IMR-90 (cell line): Measurements from ENCODE around the gene RAB11FIP4. TPM values are rescaled to one million over a fixed set of nuclear protein-coding genes. Genes with fewer than 3 reads are reported as not detected.
A peak's percentile ranks its signal among the peaks of the same experiment; 100 is the strongest.

ENCODE experiments used
- ATAC-seq: fragments of 200-7000 bp; cut with Tn5 transposase; 2 replicates; pipeline ENCODE4 v1.9.1; 2020; ENCODE audit warnings: low read depth, mild to moderate bottlenecking, moderate library complexity
- BruUV-seq: library from RNA; stranded (reverse); fragments of 400-500 nt; replicated peaks from 2 replicates; lab custom pipeline; 2021; lab: Mats Ljungman, UMichigan
- CTCF ChIA-PET: fragments of 300-600 bp; formaldehyde crosslinking; extraction: SDS; loops from one replicate; lab custom pipeline; 2021; ENCODE audit warnings: antibody characterized with exemption; lab: Yijun Ruan, JAX
- POLR2A ChIA-PET: fragments of 300-600 bp; sonication (Branson Sonifier 250); formaldehyde crosslinking; loops from one replicate; lab custom pipeline; 2022; ENCODE audit warnings: antibody characterized with exemption; ENCODE audit not compliant: unreplicated experiment; lab: Charles Lee
- DNase-seq: peaks from one replicate; pipeline ENCODE4 v3.0.0; 2013
- H2AFZ ChIP-seq: replicated peaks from 2 replicates; pipeline ENCODE3; 2013; ENCODE audit warnings: low read length, mild to moderate bottlenecking; ENCODE audit not compliant: poor library complexity
- H2AK5ac ChIP-seq: 2 replicates; pipeline ENCODE4 v1.6.1; 2013; ENCODE audit warnings: low read depth, low read length, inconsistent platforms
- H2AK9ac ChIP-seq: replicated peaks from 2 replicates; pipeline ENCODE3; 2013; ENCODE audit warnings: mild to moderate bottlenecking, low read depth, low read length, moderate library complexity; ENCODE audit not compliant: poor library complexity
- H2BK120ac ChIP-seq: 2 replicates; pipeline ENCODE4 v1.6.1; 2013; ENCODE audit warnings: low read depth, low read length, inconsistent platforms
- H2BK15ac ChIP-seq: 3 replicates; pipeline ENCODE4 v1.6.1; 2013; ENCODE audit warnings: low read depth, low read length, inconsistent platforms
- H2BK20ac ChIP-seq: 2 replicates; pipeline ENCODE4 v1.6.1; 2013; ENCODE audit warnings: low read depth, mild to moderate bottlenecking, inconsistent platforms, low read length, moderate library complexity
- H2BK5ac ChIP-seq: 2 replicates; pipeline ENCODE4 v1.6.1; 2013; ENCODE audit warnings: mild to moderate bottlenecking, low read depth, low read length, inconsistent platforms; ENCODE audit not compliant: poor library complexity, severe bottlenecking
- H3K14ac ChIP-seq: replicated peaks from 2 replicates; pipeline ENCODE4 v1.6.1; 2013; ENCODE audit warnings: low read depth, low read length, inconsistent platforms
- H3K18ac ChIP-seq: 2 replicates; pipeline ENCODE4 v1.6.1; 2013; ENCODE audit warnings: low read depth, low read length, control low read depth
- H3K23ac ChIP-seq: 2 replicates; pipeline ENCODE4 v1.6.1; 2013; ENCODE audit warnings: low read depth, low read length, inconsistent platforms
- H3K27ac ChIP-seq: 2 replicates; pipeline ENCODE4 v1.5.1; 2013; ENCODE audit warnings: mild to moderate bottlenecking, control low read depth, low read length; ENCODE audit not compliant: insufficient read depth
- H3K27me3 ChIP-seq: 2 replicates; pipeline ENCODE4 v1.6.1; 2013; ENCODE audit warnings: low read length; ENCODE audit not compliant: control insufficient read depth, insufficient read depth
- H3K36me3 ChIP-seq: 2 replicates; pipeline ENCODE4 v1.6.1; 2013; ENCODE audit warnings: low read length, mixed read lengths; ENCODE audit not compliant: control insufficient read depth, insufficient read depth
- H3K4ac ChIP-seq: 2 replicates; pipeline ENCODE4 v1.6.1; 2013; ENCODE audit warnings: low read depth, low read length, inconsistent platforms
- H3K4me1 ChIP-seq: 2 replicates; pipeline ENCODE4 v1.6.1; 2013; ENCODE audit warnings: low read length, mixed read lengths; ENCODE audit not compliant: control insufficient read depth, insufficient read depth
- H3K4me2 ChIP-seq: 2 replicates; pipeline ENCODE4 v1.6.1; 2013; ENCODE audit warnings: low read depth, mild to moderate bottlenecking, control low read depth, low read length, moderate library complexity
- H3K4me3 ChIP-seq: 2 replicates; pipeline ENCODE4 v1.5.1; 2013; ENCODE audit warnings: low read depth, mild to moderate bottlenecking, control low read depth, low read length, moderate library complexity; ENCODE audit not compliant: insufficient read depth
- H3K56ac ChIP-seq: 2 replicates; pipeline ENCODE4 v1.6.1; 2013; ENCODE audit warnings: low read length, inconsistent platforms; ENCODE audit not compliant: insufficient read depth; ENCODE audit errors: extremely low read depth
- H3K79me1 ChIP-seq, 2 experiments: 2 replicates each; pipeline ENCODE4 v1.6.1; 2013; ENCODE audit warnings: low read length in 2 of 2, inconsistent platforms in 1 of 2, low read depth in 1 of 2
- H3K9ac ChIP-seq: 2 replicates; pipeline ENCODE4 v1.6.1; 2013; ENCODE audit warnings: low read depth, low read length, control low read depth
- H3K9me1 ChIP-seq: 2 replicates; pipeline ENCODE4 v1.6.1; 2013; ENCODE audit warnings: low read length, inconsistent platforms; ENCODE audit not compliant: insufficient read depth
- H3K9me3 ChIP-seq: 2 replicates; pipeline ENCODE4 v1.6.1; 2013; ENCODE audit warnings: low read length; ENCODE audit not compliant: control insufficient read depth, insufficient read depth
- H4K20me1 ChIP-seq: 2 replicates; pipeline ENCODE4 v1.6.1; 2013; ENCODE audit warnings: low read length, inconsistent platforms; ENCODE audit not compliant: insufficient read depth
- H4K5ac ChIP-seq: 2 replicates; pipeline ENCODE4 v1.6.1; 2013; ENCODE audit warnings: mild to moderate bottlenecking, low read depth, low read length, control low read depth
- H4K8ac ChIP-seq, 2 experiments: 2 replicates each; pipeline ENCODE4 v1.6.1; 2013; ENCODE audit warnings: low read depth in 2 of 2, low read length in 2 of 2, control low read depth in 1 of 2, inconsistent platforms in 1 of 2
- H4K91ac ChIP-seq: 2 replicates; pipeline ENCODE4 v1.6.1; 2013; ENCODE audit warnings: low read depth, low read length, inconsistent platforms; ENCODE audit not compliant: insufficient read depth
- CEBPB ChIP-seq: IDR thresholded peaks from 2 replicates; pipeline ENCODE4 v1.6.1; 2012; ENCODE audit warnings: low read depth, low read length, improper control_type of control experiment
- CHD1 ChIP-seq: IDR thresholded peaks from 2 replicates; pipeline ENCODE4 v1.6.1; 2012; ENCODE audit warnings: low read depth, low read length, improper control_type of control experiment
- CTCF ChIP-seq: conservative IDR thresholded peaks from 2 replicates; pipeline ENCODE4 v1.5.1; 2012; ENCODE audit warnings: mild to moderate bottlenecking, low read depth, low read length, improper control_type of control experiment
- FOS ChIP-seq: fragments of 150-350 bp; IDR thresholded peaks from 2 replicates; pipeline ENCODE4 v1.6.1; 2016; ENCODE audit warnings: low read depth, low read length
- MAFK ChIP-seq: IDR thresholded peaks from 2 replicates; pipeline ENCODE4 v1.6.1; 2012; ENCODE audit warnings: low read depth, low read length, improper control_type of control experiment
- MAZ ChIP-seq: IDR thresholded peaks from 2 replicates; pipeline ENCODE4 v1.6.1; 2012; ENCODE audit warnings: low read depth, mild to moderate bottlenecking, low read length, improper control_type of control experiment, moderate library complexity, borderline replicate concordance
- MXI1 ChIP-seq: IDR thresholded peaks from 2 replicates; pipeline ENCODE4 v1.6.1; 2012; ENCODE audit warnings: low read depth, mild to moderate bottlenecking, low read length, moderate library complexity, borderline replicate concordance
- NFE2L2 ChIP-seq: fragments of 150-350 bp; IDR thresholded peaks from 2 replicates; pipeline ENCODE4 v1.6.1; 2016; ENCODE audit warnings: low read depth, mild to moderate bottlenecking, low read length
- RAD21 ChIP-seq: IDR thresholded peaks from 2 replicates; pipeline ENCODE4 v1.6.1; 2012; ENCODE audit warnings: low read length, improper control_type of control experiment
- RFX5 ChIP-seq: IDR thresholded peaks from 2 replicates; pipeline ENCODE4 v1.8.0; 2012; ENCODE audit warnings: low read depth, mild to moderate bottlenecking, low read length, moderate library complexity
- USF2 ChIP-seq: fragments of 150-350 bp; IDR thresholded peaks from 2 replicates; pipeline ENCODE4 v1.6.1; 2017; ENCODE audit warnings: mild to moderate bottlenecking, antibody characterized with exemption, low read length, low read depth
- WGBS, 2 experiments: methylation state at CpG; one replicate each; pipeline versions ENCODE4 v1.1.5 to v1.1.7; 2013; ENCODE audit warnings: missing lambda C conversion rate in 2 of 2; ENCODE audit not compliant: insufficient read length in 1 of 2; ENCODE audit errors: extremely low coverage in 2 of 2; 5-methylcytosine and 5-hydroxymethylcytosine counted together
- dilution Hi-C: fragments of 300-500 bp; cut with HindIII; formaldehyde crosslinking; loops from one replicate; pipeline ENCODE4 v1.14.3; 2018; ENCODE audit warnings: low sequenced_read_pairs; ENCODE audit not compliant: unreplicated experiment
- in situ Hi-C: fragments of 300-500 bp; cut with MboI; formaldehyde crosslinking; loops from 3 replicates; pipeline ENCODE4 v1.14.3; 2019; ENCODE audit warnings: low sequenced_read_pairs, inconsistent platforms, mixed read lengths
- intact Hi-C: fragments of 100-400 bp; cut with micrococcal nuclease; formaldehyde crosslinking; loops from 2 replicates; pipeline ENCODE4 v1.10.0; 2022
- polyA plus RNA-seq, 3 experiments: library from polyadenylated mRNA; depleted of rRNA; stranded (reverse); fragments of >200 nt; gene quantifications; 2 replicates each; pipeline ENCODE4 v1.2.3, GENCODE V29; 2012; ENCODE audit warnings: low replicate concordance in 1 of 3
- total RNA-seq: library from RNA; depleted of rRNA; stranded (reverse); fragments of >200 nt; gene quantifications from 2 replicates; pipeline ENCODE4 v1.2.3, GENCODE V29; 2012

Gene RAB11FIP4
- total and polyA plus RNA-seq, 2 of the 4 experiments (the other 2 are of a cell fraction) = 0.68 to 1.1 TPM

GRCh38 chr17:31513731-31514427 lies 122.4 kb downstream of the RAB11FIP4 start:
- CTCF ChIA-PET = no interaction called here
- WGBS, 2 experiments = 32% methylated on average over 5 of the region's 15 CpGs; no CpG with 5 or more reads in 1 of the 2 experiments
- in situ Hi-C loops = no loop called here

More at GRCh38 chr17:31513731-31514427, 122.4 kb downstream of the RAB11FIP4 start:
- Histone ChIP-seq H3K27me3 (peaks cover 14% of the 10 kb centered on the region; the same call in 1 of the 2 replicates), H3K56ac (no peak overlapping the region), H3K4me1 (0 out of 2 replicates have a peak, but pooled peaks cover 2% of the 10 kb centered on the region), H2BK15ac (no peak overlapping the region), H3K9me3 (no peaks in the 10 kb centered on the region), H3K23ac (no peak overlapping the region), H3K9ac (no peak overlapping the region), H2BK5ac (no peak overlapping the region), H3K14ac (no peak overlapping the region), H2AFZ (peak overlapping the region; percentile 23), H4K5ac (no peak overlapping the region), H3K36me3 (no peaks in the 10 kb centered on the region), H4K8ac (no peak overlapping the region), H2BK120ac (no peak overlapping the region), H3K18ac (no peak overlapping the region), H2AK9ac (no peak overlapping the region), H3K4me2 (no peak overlapping the region), H2AK5ac (no peak overlapping the region), H3K9me1 (no peaks in the 10 kb centered on the region; the same call in 1 of the 2 replicates), H2BK20ac (no peak overlapping the region), H4K20me1 (no peaks in the 10 kb centered on the region), H3K79me1 (no peaks in the 10 kb centered on the region), H3K27ac (no peak overlapping the region), H3K4me3 (no peak overlapping the region), H4K91ac (no peak overlapping the region), H3K4ac (no peak overlapping the region)
- no peak for TF ChIP-seq CEBPB
- TF ChIP-seq USF2 = no peak
- no peak for TF ChIP-seq RAD21
- no peak for TF ChIP-seq CTCF
- TF ChIP-seq NFE2L2 = no peak
- no peak for TF ChIP-seq MXI1
- no peak for TF ChIP-seq MAFK
- no peak for TF ChIP-seq FOS
- no peak for TF ChIP-seq MAZ
- no peak for TF ChIP-seq CHD1
- TF ChIP-seq RFX5 = no peak
- no peak for DNase-seq
- no TSS peak for BruUV-seq
- intact Hi-C loops (no loop called here), dilution Hi-C loops (no loop called here)
- POLR2A ChIA-PET = no interaction called here
- ATAC-seq = no peak
